GM18526 (cell line): ENCODE data around the gene SLC25A3.

ENCODE experiments used
- POLR2A ChIP-seq: IDR thresholded peaks from 3 replicates; pipeline ENCODE4 v1.6.1; 2011; ENCODE audit not compliant: insufficient read length; ENCODE audit errors: extremely low read depth

SLC25A3 gene

GRCh38 chr12:98587084-98587483, 6.4 kb upstream of the SLC25A3 start:
- no peak for TF ChIP-seq POLR2A

- no peak for TF ChIP-seq POLR2A
These were observed 2.3 kb upstream of the SLC25A3 start for GRCh38 chr12:98591209-98591608.

DNA sequence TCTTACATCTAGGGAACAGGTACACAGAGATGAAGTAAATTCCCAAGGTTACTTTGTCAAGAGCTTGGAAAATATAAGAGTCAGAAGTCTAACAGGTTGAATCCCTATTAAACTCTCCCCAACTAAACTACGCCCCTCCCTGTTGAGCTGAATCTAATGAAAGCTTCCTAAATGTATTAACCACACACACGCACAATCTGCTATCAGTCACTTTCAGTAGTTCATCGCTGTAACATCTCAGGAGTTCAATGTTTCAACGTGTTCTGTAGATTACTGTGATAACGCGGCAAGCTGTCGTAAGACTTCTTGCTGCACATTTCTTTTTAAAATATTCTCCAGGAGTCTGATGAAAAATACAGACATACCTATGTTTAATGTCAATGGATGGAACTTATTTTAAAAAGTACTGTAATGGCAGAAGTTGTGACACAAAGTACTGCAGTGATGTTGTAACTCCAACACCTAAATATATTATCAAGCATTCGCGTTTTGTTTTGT, 612 bp upstream of the SLC25A3 start:
- no peak for TF ChIP-seq POLR2A

GRCh38 chr12:98594050-98594835, 757 bp downstream of the SLC25A3 start:
- no peak for TF ChIP-seq POLR2A

DNA sequence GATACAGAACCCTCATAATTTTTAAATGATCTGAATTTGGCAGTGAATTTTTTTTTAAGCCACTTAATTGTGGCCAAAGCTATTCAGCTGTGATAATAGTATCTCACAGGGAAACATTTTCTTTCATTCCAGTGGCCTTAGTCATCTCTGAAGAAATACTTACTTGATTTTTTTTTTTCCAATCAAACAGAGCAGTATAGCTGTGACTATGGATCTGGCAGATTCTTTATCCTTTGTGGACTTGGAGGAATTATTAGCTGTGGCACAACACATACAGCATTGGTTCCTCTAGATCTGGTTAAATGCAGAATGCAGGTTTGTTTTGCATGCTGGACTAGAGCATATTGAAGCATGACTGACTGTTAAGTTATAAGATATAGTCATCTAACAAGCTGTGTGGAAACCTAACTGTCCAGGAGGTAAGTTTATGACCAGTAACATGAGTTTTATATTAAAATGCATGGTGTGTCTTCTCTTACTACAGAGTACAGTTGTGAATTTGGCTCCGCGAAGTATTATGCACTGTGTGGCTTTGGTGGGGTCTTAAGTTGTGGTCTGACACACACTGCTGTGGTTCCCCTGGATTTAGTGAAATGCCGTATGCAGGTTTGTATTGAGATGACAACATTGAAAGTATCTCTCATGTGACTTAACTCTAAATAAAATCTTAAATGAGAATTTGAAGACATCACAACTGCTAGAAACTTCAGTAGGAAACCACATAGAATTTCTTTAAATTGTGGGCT, 1.9 kb downstream of the SLC25A3 start:
- no peak for TF ChIP-seq POLR2A

- no peak for TF ChIP-seq POLR2A
These were observed 8.4 kb downstream of the SLC25A3 start for GRCh38 chr12:98601924-98602323.

- TF ChIP-seq POLR2A, result no peak
These were observed 13.0 kb downstream of the SLC25A3 start for GRCh38 chr12:98606359-98606988.

GRCh38 chr12:98610596-98610995, 17.1 kb downstream of the SLC25A3 start:
- no peak for TF ChIP-seq POLR2A

DNA sequence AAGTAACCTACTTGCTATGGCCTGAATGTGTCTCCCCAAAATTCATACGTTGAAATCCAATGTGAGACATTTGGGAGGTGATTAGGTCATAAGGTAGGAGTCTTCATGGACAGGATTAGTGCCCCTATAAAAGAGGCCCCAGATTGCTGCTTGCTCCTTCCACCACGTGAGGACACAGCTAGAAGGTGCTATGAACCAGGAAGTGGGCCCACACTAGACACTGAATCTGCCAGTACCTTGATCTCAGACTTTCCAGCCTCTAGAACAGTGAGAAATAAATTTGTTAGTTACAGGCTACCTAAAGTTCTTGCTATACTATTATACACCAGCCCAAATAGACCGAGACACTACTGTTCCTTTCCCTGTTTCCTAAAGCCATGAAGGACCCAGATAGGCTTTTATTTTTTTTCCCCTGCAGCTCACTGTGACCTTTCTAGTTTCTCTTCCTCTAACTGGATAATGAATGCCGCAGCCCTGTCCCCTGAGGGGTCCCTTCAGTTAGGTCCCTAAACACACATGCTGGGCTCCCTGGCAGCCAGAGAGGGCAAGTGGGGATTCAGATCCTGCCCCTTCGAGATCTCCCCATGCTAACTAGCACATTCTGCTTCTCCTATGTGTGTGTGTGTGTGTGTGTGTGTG, 19.3 kb downstream of the SLC25A3 start:
- TF ChIP-seq POLR2A, result no peak

DNA sequence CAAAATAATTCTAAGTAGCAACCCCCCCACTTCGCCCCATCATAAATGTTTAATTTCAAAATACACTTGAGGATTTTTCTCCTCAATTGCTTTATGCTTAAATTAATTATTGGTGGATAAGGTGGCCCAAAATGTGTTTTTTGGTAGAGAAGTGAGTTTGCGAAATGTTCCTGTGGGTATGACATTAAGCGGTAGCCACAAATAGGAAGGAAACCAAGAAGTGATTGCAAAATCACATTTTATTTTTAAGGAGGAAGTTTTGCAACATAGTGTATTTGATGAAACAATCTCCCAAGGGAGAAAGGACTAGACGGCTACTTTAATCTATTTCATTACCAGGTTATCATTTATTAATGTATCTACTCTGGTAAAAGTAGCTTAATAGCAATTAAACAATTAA, 25.5 kb downstream of the SLC25A3 start:
- no peak for TF ChIP-seq POLR2A

GRCh38 chr12:98635657-98636323, 42.3 kb downstream of the SLC25A3 start:
- TF ChIP-seq POLR2A, result no peak

GRCh38 chr12:98637068-98637467, 43.6 kb downstream of the SLC25A3 start:
- no peak for TF ChIP-seq POLR2A

DNA sequence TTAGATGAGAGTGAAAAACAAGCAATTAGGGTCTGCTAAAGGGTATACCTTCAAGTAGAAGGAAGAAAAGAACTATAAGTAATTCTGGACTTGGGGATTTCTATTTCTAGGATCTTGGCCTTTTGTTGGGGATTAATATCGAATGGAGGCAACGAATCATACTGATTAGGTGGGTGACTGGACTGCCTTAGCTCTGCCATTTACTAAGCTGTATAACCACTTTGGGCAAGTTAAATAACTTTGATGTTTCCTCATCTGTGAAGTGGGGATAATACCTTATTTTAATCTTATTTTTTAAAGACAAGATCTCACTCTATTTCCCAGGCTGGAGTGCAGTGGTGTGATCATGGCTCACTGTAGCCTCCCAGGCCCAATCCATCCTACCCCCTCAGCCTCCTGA, 44.5 kb downstream of the SLC25A3 start:
- TF ChIP-seq POLR2A, result no peak

GRCh38 chr12:98639491-98639890, 46.0 kb downstream of the SLC25A3 start:
- TF ChIP-seq POLR2A, result no peak

GRCh38 chr12:98644433-98644711, 50.9 kb downstream of the SLC25A3 start:
- no peak for TF ChIP-seq POLR2A
